UCSD-AML1 (cell line): ENCODE data around the gene KSR2.
"Not testable (repeated sequence)": the region's sequence is repeated elsewhere in the genome, so short reads cannot be mapped to it uniquely, and the experiment has no call there.

ENCODE experiments used
- DNase-seq: peaks from one replicate; lab custom pipeline; 2025; ENCODE audit not compliant: unreplicated experiment; lab: John Stamatoyannopoulos, UW

KSR2 gene

GRCh38 chr12:117860787-117861290 is 108.0 kb downstream of the KSR2 start:
- DNase-seq, result not testable (repeated sequence)

DNA sequence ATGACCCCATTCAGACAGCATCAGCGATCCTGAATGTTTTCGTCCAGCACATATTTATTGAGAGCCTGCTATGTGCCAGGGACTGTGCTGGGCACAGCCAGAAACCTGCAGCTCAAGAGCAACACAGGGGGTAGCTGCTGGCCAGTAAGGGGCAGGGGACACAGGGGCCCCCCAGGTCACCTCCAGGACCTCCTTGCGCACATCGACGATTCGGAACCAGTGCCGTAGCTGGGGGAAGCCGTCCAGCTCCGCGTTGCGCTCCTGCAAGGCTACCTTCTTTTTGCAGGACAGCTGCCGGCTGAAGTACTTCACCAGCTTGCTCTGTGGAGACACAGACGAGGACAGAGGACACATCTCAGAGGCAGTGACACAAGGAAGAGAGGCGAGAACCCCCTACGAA is 108.7 kb downstream of the KSR2 start:
- DNase-seq, result no peak

DNA sequence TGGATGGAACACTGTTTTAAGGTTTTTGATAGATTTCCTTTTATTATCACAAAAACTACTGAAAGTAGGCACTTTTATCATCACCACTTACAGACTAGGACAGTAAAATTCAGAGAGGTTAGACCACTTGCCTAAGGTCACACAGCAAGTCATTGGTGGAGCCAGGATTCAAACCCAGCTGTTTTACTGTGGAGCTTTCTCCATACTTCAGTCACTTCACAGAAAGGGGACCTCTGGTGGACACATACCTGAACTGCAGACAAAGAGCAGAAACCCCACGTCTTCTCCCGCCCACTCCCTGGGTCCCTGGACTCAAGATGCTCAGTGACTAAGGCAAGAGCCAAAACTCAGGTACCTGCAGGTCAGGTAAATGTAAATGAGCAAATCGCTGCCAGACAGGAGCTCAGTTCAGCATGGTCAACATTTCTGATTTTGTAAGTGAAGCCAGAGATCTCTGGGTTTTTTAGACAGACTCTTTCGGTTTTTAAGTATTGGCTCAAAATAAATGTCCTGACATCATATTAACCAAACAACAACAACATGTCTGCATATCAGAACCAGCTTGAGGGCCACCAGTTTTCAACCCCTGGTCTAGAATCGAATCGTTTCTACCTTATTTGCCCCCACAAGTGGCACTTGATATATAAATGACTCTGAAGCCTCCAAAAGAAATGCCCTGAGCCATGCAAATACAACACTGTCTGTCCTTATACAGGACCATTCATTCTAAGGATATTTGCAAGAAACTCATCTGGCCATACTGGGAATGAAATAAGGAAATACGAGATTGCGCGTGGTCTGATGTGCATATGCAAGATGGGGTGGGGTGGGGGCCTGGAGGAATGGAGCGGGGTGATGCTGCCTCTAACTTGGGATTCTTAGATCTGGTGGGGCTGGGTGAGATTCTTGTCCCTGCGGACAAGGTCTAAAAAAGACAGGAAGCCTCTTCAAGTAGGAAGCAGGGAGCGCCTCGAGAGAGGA is 110.9 kb downstream of the KSR2 start:
- peak; percentile 16 for DNase-seq

- DNase-seq, result not testable (repeated sequence)
Observed at GRCh38 chr12:117857139-117857538, 111.7 kb downstream of the KSR2 start.

- DNase-seq, result no peak
Observed at GRCh38 chr12:117855165-117855564, 113.6 kb downstream of the KSR2 start.

DNA sequence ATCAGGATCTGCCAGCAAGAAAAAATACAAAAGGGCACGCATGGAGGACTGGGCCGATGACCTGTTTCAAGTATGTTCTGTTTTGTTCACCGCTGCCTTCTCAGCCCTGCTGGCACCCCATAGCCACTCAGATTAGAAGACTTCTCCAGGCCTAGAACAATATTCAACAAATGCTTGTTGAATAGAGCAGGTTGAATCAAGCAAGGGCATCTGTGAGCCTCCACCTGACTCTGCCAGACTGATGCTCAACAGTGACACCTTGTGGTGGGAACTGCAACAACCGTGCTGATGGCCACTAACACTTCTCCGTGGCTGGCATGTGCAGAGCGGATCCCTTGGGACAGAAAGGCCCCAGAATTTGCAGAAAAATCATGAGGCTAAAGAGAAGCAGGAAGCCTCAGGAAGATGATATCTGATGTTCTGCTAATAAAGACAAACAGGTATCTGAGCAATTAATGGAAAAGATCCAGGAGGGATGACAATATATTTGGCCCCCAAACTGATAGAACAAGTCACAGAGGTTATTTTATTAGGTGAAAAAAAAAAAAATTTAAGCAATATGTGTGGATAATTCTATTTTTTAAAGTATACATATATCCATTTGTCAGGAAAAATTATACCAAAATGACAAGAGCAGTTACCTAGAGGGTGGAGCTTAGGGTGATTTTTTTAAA is 114.3 kb downstream of the KSR2 start:
- peak; percentile 29 for DNase-seq

DNA sequence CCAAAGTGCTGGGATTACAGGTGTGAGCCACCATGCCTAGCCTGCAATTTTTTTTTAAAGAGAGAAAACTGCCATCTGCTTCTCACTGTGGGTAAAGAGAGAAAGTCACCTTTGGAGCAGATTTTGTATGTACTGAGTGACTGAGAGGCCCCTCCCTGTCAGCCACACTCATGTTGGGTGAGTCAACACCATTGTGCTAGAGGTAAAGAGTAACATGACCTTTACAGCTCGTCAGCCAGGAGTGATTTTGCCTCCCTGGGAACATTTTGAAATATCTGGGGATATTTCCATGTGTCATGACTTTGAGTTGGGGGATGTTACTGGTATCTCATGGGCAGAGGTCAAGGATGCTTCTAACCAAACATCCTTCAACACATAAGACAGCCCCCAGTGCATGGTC is 115.2 kb downstream of the KSR2 start:
- DNase-seq, result no peak

DNA sequence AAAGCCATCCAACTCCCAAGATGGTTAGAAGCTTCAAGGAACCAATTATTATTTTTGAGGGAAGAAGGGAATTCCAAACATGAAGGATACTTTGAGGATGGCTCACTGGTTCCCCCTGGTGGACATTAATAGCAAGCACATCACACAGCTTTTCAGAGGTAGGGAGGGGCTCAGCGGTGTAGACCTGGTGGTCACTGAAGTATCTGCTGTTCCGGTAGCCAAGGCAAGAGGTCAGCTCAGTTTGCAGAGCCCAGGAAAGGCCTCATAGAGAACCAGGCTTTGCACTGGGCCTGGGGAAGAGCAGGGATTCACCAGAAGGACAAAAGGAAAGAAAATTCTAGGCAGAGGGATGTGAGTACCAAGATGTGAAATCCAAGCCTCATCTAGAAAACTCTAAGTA is 118.7 kb downstream of the KSR2 start:
- no peak for DNase-seq

GRCh38 chr12:117847371-117847770 is 121.4 kb downstream of the KSR2 start:
- DNase-seq, result no peak

DNA sequence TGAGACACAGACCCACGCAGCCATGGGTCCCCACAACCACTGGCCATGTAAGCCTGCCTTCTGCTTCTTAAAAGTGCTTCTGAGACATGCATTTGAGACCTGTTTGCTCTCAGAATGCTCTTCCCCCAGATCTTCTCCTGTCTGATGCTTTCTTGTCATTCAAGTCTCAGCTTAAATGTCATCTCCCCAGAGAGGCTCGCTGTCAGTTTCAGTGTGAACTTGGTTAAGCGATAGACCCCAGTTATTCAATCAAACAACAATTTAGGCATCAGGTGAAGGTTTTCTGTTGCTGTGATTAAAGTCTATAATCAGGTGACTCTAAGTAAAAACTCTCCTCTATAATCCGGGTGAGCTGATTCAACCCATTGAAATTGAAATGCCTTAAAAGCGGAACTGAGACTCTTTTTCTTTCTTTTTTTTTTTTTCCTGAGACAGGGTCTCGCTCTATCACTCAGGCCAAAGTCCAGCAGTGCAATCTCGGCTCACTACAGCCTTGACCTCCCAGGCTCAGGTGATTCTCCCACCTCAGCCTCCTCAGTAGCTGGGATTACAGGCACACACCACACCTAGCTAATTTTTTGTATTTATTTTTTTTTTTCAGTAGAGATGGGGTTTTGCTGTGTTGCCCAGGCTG is 123.4 kb downstream of the KSR2 start:
- DNase-seq, result no peak

DNA sequence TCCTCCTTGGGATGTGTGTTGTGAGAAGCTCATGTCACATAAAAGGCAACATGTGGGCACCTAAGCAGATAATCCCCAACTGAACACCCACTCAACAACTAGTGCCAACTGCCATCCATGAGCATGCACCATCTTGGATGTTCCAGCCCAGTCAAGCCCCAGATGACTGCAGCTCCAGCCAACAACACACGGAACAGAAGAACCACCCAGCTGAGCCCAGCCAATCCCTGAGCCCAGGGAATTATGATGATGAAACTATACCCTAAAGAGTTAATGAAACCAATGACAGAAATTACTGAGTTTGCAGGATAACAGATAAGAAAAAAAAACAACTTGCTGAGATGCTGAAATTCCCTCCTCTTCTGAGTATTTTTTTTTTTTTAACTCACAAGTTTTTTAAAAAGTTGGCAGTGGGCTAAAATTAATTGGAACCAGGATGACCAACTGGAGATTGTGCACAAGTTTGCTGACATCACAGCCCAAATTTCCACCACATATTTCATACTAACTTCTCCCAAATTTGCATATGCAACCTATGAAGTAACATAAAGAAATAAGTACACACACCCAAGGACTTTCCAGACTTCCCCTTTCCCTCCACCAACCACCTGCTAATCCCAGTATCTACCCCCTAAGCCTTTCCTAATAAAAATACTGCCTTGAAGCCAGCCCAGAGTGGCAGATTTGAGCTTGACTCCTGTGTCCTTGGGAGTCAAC is 124.5 kb downstream of the KSR2 start:
- no peak for DNase-seq

DNA sequence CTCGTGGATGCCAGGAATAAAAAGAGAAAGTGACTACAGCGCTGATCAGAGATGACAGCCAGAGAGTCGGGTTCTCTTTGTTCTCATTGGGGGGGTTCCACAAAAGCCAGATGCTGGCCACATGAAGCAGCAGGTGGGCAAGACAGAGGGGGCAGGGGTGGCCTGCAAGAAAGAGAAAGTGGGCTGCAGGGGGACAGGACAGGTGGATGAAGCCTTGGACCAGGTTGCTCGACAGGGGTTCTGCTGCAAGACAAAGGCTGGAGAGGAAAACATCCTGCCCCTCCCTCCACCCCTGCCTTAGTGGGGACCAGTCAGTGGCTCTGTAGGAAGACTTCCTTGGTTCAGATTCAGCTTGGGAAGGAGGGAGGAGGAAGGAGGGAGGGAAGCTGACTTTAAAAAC is 126.2 kb downstream of the KSR2 start:
- DNase-seq, result no peak

GRCh38 chr12:117842220-117842619 is 126.6 kb downstream of the KSR2 start:
- DNase-seq, result no peak

- DNase-seq, result no peak
Observed at GRCh38 chr12:117837737-117838050, 131.1 kb downstream of the KSR2 start.

GRCh38 chr12:117836999-117837736 is 131.6 kb downstream of the KSR2 start:
- DNase-seq, result peak; percentile 68

DNA sequence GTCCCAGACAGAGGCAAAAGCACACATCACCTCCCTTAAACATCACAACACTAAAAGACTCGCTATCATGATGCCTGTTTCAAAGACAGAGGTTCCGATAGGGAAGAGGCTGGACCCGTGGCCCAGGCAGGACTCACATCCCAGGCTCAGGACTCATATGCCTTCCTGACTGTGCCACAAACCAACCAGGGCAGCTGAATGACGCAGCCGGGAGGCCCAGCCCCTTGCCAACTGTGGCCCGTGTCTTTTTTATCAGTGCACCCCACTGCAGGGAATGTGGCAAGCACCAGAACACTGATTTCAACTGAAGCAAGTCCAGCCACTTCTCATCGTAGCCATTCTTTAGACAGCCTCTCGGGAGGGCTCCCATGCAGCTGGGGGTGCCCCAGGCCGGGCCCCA is 132.3 kb downstream of the KSR2 start:
- DNase-seq, result no peak

GRCh38 chr12:117835156-117835555 is 133.6 kb downstream of the KSR2 start:
- no peak for DNase-seq

- DNase-seq, result no peak
Observed at GRCh38 chr12:117832459-117833457, 136.0 kb downstream of the KSR2 start.

DNA sequence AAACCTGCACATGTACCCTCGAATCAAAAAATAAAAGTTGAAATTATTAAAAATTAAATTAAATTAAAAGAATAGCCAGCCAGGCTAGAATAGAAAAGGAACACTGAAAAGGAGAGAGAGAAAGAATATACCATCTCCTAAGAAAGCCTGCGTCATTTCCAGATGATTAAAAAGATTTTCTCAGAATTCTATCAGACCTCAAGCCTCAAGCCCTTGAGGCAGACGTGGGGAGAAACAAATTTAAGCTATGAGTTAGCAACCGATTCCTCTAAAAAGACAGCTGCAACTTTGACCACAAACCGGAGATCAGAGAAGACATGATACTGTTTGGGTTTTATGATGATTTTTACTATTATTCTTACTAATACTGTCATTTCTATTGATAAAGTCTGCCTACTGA is 138.3 kb downstream of the KSR2 start:
- no peak for DNase-seq
